Measurements from ENCODE around the gene OR13J1. TPM values are rescaled to one million over a fixed set of nuclear protein-coding genes. Genes with fewer than 3 reads are reported as not detected.
"Not testable (repeated sequence)": the region's sequence is repeated elsewhere in the genome, so short reads cannot be mapped to it uniquely, and the experiment has no call there.

The OR13J1 gene, protein sequence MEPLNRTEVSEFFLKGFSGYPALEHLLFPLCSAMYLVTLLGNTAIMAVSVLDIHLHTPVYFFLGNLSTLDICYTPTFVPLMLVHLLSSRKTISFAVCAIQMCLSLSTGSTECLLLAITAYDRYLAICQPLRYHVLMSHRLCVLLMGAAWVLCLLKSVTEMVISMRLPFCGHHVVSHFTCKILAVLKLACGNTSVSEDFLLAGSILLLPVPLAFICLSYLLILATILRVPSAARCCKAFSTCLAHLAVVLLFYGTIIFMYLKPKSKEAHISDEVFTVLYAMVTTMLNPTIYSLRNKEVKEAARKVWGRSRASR
- polyA plus RNA-seq (ENCODE audit: insufficient read length in 3 of 3), result under 1 TPM in 2 of 3 donors, not detected in 1; 0.06 to 0.22 TPM
- long read RNA-seq, donor 1, result 0 reads
- long read RNA-seq, donor 2, result 0 reads
- long read RNA-seq, donor 3, result 0 reads
- long read RNA-seq, donor 4, result 0 reads
- long read RNA-seq, donor 5, result 0 reads
- long read RNA-seq, donor 6, result 0 reads
- long read RNA-seq, donor 7, result 0 reads
- long read RNA-seq, donor 8, result 0 reads
- long read RNA-seq, donor 9, result 0 reads
- long read RNA-seq, donor 10, result 0 reads
- long read RNA-seq, donor 11, result 0 reads
- long read RNA-seq, donor 12, result 0 reads
- long read RNA-seq, donor 13, result 0 reads
- long read RNA-seq, donor 14, result 0 reads
- long read RNA-seq, donor 15, result 0 reads
- long read RNA-seq, donor 16, result 0 reads

DNA sequence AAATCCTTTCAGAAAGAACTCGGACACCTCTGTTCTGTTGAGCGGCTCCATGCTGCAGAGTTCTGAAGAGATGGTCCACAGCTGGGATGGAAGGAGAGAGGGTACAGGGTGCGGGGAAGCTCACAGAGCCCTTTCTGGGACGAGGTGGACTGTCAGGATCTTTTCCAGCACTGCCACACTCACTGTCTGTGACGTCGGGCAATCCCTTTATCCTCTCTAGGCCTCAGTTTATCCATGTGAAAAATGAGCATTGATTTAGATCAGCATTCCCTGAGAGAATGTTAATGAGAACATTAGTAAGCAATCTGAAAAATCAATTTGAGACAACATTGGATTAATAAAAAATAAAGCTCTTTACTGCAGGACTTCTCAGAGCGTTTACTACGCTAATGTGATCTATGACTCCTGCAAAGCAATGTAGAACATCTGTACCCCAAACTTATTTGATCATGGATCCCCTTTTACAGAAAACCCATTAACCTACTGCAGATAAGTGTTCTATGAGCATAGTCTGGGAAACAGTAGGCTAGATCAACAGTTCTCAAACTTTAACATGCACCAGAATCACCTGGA is at the start of gene OR13J1:
OR13J1 (minus strand) TSS at position 51 of the 573 bp plus-strand sequence; CDS start at position 51, 0 bp downstream.
- DNase-seq, result no peak

DNA sequence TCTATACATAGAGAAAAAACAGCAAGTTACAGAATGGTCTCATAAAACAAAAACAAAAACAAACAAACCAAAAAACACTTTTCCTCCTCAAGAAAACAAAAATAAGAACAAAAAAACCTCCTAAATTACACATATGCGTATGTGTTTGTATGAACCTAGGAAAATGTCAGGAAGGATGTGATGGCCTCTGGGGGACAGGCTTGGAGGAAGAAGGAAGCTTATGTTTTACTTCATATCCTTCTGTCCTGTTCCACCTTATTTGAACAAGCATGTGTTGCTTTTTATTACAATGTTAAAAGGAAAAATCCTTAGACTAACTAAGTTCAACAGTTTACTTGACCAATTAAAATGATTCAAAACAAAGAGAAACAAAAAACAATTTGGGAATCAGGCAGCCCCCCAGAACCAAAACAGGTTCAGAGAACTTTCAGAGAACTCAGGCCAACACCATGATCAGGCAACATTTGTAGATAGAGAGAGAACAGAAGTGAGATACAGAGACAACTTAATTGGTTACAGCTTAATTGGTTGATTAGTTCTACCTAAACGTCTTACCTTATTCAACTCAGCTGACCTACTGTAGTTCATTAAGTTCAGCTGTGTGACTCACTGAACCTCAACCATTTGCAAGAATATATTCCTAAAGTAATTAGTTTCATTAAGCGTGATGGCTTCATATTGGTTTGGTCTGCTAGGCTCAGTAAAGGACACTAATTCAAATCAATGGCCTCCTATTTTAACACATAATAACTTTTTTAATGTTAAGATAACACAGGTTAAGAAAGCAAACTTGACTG is 49.2 kb upstream of the OR13J1 start:
- no peak for DNase-seq

DNA sequence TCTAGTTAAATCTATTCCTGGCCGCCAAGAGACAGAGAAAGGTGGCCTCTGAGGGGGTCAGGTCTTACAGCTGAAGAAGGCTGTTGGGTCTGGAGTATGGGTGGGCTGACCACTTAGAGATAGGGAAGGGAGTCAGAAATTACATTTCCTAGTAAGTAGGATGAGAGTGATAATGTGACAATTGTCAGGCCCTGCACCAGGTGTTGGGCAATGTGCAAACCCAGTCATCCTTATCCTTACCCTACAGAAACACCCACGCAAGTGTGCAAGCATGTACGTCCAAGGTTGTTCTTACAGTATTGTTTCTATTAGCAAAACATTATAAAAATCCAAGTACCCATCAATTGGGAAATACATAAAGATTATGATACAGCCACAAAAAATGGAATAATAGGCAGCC is 48.6 kb upstream of the OR13J1 start:
- DNase-seq, result no peak

DNA sequence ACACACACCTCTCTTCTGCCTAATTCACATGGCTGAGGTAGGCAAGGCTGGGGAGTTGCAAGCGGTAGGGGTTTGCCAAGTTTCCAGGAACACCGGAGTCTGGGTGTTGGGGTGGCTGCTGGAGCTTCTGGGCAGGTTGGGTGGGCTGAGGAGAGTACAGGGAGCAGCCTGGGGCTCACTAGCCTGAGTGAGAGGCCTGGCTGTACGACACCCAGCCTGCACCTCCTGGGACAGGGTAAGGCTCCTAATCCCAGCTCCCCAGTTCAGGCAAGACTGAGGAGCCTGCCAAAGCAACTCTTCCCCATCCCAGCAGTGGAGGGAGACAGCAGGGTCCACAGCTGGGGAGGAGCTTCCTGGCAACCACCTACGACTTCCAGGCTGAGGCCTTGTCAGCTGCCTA is 47.1 kb upstream of the OR13J1 start:
- no peak for DNase-seq

DNA sequence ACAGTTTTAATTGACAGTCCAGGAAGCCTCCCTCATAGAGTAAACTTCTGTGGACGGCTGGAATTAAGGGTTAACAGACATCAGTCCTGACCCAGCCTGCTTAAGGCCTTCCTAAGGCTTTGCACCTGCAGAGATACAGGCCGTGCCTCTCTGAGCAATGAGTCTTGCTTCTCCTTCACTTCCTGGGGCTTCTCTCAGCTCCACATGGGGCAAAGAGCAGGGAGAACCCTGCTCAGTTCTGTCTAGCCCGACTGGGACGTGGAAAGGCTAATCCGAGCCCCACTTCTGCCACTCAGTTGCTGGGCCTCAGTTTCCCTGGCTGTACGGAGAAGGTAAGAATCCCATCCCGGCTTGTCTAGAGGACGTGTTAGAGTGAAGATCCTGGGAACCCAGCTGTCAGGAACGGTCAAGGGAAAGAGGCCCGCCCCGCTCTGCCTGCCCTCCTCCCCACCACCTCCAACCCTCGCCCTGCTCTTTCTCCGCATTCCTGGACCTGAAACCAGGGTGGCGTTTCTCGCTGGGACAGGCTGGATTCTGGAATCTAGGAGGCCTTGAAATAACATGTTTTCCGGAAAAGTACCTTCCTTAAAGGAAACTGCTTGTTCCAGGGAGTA is 45.6 kb upstream of the OR13J1 start:
- DNase-seq, result no peak

DNA sequence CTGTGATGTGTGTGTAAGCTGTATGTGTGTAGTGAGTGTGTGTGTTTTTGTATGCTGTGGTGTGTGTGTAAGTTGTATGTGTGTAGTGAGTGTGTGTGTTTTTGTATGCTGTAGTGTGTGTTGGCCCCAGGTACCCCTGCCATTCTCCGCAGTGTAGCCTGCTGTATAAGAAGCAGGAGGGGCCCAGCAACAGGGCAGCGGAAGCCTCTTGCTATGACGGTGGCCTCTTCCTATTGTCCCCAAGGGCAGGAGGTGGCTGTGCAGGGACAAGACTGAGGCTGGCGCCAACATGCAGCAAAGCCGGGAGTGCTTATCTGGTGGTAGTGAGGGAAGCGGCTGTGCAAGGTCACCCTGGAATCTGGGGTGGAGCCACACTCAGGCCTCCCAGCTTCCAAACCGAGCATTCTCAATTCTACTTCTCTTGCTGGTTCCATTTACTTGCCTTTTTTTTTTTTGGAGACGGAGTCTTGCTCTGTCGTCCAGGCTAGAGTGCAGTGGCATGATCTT is 44.2 kb upstream of the OR13J1 start:
- DNase-seq, result no peak

DNA sequence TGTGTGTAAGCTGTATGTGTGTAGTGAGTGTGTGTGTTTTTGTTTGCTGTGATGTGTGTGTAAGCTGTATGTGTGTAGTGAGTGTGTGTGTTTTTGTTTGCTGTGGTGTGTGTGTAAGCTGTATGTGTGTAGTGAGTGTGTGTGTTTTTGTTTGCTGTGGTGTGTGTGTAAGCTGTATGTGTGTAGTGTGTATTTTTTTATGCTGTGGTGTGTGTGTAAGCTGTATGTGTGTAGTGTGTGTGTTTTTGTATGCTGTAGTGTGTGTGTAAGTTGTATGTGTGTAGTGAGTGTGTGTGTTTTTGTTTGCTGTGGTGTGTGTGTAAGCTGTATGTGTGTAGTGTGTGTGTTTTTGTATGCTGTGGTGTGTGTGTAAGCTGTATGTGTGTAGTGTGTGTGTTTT is 43.2 kb upstream of the OR13J1 start:
- not testable (repeated sequence) for DNase-seq

DNA sequence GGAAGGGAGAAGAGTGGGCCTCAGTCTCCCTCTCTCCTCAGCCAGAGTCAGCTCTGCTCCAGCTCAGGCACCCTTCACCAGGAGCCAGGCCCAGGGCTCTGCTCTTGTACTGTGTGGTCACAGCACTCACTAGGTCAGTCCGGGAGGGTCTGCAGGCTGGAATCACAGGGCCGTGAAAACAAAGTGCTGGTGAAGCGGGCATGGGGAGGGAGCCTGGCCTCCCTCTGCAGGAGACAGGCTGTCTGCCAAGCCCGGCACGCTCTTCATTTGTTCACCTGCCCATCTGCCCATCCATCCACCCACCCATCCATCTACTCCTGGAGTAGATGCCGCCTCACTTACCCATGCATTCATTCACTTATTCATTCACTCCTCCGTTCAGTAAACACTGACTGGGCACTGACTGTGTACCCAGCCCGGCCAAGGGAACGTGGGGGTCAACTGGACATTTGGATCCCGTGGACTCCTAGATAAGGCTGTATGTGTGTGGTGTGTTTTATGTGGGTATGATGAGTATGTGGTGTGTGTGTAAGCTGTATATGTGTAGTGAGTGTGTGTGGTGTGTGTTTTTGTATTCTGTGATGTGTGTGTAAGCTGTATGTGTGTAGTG is 42.7 kb upstream of the OR13J1 start:
- no peak for DNase-seq

DNA sequence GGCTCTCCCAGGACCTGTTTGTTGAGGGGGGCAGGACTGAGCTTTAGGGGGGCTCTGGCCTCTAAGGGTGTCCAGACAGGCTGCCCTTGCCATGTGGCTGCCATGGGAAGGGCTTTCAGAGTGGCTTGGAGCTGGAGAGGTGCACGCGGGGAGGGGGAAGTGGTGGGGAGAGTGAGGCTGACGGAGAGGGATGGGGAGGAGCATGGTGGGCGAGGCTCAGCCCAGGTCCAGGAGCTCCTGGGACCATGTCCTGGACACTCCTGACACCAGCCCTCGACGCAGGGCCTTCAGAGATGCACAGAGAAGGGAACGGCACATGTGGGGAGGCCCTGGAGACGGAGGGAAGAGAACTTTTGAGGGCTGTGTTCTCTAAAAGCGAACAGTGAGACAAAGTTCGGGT is 41.5 kb upstream of the OR13J1 start:
- DNase-seq, result no peak

DNA sequence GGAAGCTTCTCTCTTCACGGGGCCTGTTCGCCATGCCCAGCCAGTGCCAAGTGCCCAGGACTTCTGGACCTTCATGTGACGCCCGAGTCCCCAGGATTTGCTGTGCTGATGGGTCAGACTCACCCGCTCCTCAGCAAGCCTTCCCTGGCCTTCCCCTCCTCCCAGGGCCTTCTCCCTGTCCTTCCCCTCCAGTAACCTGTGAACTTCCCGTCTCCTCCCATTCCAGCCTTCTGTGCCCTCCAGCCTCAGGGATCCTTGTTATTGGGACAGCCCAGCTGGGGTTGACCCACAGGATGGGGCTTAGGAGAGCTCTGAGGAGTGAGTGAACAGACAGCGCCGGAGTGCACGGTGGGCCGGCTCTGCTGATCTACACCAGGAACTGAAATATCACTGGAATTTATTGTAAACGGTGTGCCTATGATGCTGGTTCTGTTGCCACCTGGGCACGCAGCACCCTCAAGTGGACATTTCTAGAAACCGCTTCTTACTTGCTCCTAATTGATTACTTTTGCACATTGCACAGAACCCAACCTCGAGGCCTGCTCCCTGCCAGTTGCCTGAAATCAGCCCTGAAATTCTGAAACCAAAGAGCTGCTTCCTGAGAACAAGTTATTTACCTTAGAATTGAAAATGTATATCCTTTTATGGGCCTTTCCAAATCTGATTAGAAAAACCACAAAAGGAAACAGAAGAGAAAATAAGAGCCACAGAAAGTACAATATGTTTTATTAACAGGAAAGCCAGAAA is 40.6 kb upstream of the OR13J1 start:
- no peak for DNase-seq

DNA sequence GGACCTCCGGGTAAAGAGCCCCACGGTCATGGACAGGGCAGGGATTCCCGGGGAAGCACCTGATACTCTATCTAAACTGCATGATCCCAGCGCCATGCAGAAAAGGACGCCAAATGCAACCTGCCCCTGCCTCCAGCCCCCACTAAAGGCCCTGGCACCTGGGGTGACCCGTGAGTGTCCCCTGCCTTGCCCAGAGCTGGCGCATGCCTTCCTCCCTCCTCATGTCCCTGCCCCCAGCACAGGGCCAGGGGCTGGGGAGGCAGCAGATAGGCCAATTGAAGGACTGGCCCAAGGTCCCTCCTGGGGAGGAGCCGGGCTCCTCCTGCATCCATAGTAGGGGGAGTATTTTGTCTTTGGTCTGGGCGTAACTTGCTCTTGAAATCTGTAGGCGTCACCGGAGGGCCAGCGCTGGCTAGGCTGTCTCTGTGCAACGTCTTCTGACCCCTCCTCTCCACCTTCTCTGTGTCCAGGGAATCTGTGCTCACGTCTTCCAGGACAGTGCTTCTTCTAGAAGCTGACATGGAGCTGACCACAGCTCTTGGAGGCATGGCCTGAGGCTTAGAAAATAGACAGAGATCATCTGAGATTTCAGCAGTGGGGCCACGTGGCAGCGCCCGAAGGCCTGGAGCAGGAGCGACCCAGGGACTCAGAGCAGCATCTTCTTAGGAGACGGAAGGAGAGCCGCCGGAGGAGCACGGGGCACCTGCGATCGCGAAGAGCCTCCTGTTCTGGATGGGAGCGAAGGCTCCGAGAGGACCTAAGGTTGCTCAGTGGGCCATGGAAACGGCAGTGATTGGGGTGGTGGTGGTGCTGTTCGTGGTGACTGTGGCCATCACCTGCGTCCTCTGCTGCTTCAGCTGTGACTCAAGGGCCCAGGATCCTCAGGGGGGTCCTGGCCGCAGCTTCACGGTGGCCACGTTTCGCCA is 39.7 kb upstream of the OR13J1 start:
- no peak for DNase-seq

DNA sequence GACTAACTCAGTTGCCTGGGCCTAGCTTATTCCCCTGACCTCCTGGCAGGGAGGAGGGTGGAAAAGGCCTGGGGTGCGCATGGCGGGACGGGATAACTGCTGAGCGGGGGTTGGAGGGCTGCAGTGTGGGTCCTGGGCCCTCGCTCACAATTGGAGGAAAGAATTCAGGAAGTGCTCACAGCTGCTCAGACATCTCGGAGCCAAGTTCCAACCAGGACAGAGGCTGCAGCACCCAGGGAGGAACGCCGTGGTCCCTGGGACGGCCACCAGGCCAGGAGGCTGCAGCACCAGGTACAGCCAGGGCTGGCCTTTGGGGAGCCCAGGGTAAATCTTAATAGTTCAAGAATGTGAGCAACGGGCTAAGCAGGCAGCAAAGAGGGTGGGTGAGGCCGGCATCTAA is 39.1 kb upstream of the OR13J1 start, which contains the start of gene SPAAR:
SPAAR (plus strand) TSS at position 217 of the 400 bp plus-strand sequence. CDS start 974 bp downstream, outside the sequence.
- no peak for DNase-seq

DNA sequence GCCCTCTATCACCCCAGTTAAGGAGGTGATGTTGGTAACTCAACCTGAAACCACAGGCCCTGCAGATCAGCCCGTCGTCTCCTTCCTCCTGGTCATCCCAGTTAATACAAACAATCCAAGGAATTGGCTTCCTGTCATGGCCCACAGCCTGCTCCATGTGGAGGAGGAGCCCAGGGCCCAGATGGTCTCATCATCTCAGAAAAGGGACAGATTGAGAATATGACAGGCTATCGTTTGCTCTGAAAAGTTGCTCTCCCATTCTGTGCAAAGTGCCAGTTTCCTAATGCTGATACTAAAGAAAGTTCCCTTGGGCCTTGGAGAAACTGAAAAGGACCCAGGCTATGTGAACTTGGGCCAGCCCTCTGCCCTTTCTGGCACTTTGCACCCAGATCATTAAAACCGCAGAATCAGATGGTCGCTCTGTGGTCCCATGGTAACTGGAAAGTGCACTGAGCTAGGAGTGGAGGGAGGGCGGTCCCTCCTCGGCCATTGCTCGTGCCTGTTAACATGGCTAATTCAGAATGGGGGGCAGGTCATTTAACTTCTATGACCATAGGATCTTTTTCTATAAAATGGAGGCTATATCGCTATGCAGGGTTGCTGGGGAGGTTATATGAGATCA is 38.4 kb upstream of the OR13J1 start:
- no peak for DNase-seq

DNA sequence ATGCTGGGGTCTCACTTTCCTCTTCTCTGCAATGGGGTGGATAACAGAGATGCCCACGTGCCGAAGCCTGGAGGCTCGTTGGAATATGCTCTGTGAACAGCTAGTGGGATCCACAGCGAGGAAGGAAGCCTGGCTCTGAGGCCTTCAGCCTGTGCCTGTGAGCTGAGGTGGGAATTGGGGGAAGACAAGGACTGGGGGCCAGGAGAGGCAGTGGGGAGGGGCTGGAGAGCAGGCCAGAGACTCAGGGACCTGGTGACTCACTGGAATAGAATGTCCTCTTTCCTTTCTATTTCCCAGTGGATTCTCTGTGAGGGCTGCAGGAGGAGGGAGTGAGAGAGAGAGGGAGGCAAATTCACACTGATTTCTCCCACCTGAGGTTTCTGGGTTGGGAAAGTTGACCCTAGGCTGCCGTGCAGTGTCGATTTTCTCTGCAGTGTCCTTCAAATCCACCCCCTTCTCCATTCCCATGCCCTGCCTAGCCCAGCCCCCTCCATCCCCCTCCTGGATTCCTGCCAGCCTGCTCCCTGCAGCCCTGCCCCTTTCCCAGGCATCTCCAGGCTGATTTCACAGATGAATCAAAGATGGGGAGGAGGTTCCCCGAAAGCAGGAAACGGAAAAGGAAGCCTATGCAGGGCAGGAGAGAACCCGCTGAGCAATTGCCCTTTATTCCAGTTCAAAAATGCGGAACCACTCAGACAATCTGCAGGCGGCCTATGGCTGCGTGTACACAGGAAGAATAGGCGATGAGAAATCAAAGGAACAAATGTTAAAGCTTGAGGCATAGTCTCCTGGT is 37.7 kb upstream of the OR13J1 start:
- peak; percentile 62 for DNase-seq

DNA sequence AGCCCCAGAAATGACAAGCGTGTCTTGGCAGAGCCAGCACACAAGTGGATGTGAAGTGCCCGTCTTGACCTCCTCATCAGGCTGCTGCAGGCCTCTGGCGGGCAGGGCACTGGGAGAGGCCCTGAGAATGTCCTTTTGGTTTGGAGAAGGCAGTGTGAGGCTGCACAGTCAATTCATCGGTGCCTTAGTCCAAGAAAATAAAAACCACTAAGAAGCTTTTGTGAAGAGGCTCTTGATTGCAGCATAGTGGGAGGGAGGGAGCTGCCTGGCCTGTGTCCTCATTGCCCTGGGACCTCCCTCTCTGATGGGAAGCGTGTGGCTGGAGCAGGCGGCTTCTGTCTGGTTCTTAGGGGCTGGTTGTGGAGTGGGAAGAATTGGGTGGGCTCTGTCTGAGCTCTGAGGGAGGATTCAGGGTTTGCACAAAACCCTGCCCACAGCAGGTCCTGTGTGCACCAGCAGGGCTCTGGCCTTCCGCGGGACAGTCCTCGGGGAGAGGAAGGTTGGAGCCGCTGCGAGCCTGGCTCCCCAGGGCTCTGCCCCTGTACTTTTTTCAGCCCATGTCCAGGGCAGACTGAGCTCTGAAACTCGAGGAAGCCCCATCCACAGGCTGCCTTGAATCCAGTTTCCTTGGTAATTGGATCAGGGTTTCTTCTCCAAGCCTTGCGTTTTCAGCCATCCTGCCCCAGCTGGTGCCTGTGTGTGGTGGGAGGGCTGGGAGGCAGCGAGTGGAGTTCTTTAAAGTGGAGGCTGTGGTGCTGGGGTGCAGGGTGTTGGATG is 36.9 kb upstream of the OR13J1 start:
- no peak for DNase-seq

DNA sequence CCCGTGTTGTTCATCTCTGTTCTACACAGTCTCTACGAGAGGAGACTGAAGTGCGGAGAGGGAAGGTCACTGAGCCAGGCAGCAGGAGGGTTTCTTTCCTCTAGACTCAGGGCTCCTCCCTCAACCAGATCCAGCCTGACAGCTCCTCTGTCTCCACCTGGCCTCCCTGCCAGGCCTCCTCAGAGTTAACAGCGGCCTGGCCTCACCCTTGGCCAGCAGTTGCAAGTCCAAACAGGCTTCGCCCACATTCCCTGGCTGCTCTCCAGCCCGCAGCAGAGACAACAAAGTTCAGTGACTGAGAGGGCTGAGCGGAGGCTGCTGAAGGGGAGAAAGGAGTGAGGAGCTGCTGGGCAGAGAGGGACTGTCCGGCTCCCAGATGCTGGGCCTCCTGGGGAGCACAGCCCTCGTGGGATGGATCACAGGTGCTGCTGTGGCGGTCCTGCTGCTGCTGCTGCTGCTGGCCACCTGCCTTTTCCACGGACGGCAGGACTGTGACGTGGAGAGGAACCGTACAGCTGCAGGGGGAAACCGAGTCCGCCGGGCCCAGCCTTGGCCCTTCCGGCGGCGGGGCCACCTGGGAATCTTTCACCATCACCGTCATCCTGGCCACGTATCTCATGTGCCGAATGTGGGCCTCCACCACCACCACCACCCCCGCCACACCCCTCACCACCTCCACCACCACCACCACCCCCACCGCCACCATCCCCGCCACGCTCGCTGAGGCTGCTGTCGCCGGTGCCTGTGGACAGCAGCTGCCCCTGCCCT is 35.9 kb upstream of the OR13J1 start, which contains the start of gene HRCT1:
HRCT1 (plus strand) TSS at position 291 of the 768 bp plus-strand sequence; CDS start at position 377, 86 bp downstream.
- peak; percentile 70 for DNase-seq
